NAMALWA (cell line): ENCODE results near the gene SERINC5.
A peak's percentile ranks its signal among the peaks of the same experiment; 100 is the strongest.
"Not testable (repeated sequence)": the region's sequence is repeated elsewhere in the genome, so short reads cannot be mapped to it uniquely, and the experiment has no call there.

ENCODE experiments used
- DNase-seq: peaks from one replicate; pipeline ENCODE4 v3.0.0-alpha.2; 2015; ENCODE audit warnings: low spot score

Gene SERINC5

DNA sequence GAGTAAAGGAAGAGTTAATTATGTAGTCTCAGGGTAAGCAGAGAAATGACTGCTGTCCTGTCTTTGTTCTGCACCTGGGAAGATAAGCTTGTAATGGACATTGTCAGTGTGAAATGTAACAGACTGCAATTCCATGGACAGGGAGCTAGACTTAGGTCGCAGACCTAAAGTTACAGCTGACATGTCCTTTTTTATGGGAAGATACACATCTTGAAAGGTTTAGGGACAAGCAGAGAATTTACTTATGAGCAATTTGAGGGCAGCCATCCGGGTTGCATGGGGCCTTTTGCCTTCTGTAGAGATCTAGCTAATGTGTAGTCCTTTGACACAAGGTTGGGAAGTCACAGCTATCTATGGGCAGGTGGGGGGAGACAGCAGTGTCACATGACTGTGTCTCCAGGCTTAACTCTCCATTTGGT is 85.7 kb downstream of the SERINC5 start:
- DNase-seq = no peak

DNA sequence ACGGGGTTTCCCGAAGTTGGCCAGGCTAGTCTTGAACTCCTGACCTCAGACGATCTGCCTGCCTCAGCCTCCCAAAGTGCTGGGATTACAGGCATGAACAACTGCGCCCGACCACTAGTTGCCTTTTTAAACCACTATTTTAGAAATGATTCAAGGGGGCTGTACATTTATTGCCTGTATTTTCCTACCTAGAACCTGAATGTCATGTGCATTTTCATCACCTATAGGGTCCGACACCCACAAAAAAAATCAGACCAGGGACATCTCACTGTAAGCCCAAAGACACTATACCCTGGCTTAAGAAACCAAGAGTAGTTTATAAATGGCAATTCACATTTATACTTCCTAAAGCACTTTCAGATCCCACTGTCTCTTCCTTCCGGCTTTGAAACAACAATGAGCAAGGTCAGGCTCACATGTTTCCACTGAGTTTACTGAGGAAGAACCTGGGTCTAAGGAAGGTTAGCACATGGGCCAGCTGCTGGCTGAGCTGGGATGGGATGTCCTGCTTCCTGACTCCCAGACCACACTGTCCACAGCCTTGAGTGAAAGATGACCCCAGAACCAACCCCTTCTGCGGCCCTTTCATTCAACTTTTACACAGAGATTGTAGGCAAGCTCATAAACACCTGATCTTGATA is 87.3 kb downstream of the SERINC5 start:
- DNase-seq = no peak

DNA sequence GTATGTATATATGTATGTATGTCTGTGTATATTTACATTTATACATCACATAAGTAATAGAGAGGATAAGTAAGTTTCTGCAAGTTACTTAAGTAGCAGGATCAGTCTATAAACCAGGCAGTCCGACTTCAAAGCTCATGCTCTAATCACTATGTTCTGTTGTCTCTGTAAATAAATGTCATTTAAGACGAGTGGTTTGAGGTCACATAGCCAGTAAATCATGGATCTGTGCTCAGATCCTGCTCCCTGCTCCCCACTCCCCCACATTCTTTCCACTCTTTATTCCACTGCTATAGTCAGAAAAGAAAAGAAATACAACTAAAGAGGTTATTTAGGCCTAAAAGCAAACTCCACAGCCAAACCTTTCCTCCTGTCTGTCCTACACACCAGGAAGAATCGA is 90.4 kb downstream of the SERINC5 start:
- DNase-seq = no peak

DNA sequence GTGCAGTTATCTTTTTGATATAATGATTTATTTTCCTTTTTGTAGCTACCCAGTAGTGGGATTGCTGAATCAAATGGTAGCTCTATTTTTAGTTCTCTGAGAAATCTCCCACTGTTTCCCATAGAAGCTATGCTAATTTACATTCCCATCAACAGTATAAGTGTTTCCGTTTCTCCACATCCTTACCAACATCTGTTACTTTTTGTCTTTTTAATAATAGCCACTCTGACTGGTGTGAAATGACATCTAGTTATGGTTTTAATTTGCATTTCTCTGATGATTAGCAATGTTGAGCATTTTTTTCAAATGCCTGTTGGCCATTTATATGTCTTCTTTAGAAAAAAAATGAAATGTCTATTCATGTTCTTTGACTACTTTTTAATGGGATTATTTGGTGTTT is 94.7 kb downstream of the SERINC5 start:
- no peak for DNase-seq

DNA sequence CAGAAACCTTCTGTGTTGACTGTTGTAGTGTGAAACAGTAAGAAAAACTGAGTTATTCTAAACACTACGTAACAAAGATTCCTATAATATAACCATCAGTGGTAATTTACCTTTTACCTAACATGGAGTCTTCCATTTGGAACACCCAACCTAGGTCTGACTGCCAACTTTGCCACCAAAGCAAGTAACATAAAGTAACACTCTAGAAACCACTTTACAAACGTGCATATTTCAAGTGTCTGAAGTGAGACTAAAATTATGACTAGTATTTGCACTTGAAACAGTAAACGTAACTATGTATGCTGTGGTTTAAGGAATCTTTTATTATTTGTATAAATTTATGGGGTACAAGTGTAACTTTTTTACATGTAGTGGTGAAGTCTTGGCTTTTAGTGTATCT is 95.6 kb downstream of the SERINC5 start:
- DNase-seq = no peak

DNA sequence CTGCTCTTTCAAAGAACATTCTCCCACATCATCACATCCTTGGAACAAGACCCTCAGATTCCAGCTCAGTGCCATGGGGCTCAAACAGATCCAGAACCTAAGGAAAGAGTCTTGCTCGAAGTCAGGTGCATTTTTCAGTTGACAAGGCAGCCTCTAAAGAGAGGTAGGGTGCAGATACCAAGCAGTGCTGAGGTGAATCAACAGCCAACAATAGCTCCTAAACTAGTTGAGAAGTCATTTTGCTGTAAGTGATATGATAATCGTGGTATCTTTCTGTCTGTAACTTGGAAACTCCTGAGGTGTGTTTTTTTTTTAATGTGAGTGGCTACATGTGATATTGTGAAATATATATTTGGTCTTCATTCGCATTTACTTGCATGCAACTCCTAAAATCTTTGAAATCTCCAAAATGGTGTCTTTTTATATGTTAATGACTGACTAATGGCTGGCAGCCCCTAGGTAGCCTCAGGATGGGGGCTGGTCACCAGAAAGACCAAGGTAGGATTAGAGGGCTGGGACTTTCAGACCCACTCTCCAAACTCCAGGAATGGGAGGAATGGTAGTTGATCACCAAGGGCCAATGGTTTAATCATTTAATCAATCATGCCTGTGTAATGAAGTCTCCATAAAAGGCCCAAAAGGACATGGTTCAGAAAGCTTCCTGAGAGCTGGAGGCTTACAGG is 96.6 kb downstream of the SERINC5 start:
- DNase-seq = no peak

DNA sequence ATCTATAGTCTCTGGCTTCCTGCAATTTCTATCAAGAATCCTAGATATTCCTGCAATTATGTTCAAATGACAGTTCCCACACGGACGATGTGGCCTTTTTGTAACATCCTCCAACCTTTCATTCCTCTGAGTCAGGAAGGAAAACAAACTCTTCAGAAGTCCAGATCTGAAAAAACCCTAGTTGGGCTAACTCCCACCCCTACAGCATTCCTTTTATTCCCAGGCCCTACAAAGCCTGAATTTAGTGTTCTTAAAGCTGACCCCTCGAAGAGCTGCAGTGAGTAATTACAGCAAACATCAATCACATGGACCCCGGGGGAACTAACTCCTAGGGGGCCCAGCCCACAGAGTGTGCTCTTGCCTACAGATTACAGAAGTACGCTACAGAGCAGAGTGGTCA is 99.7 kb downstream of the SERINC5 start:
- DNase-seq = no peak

DNA sequence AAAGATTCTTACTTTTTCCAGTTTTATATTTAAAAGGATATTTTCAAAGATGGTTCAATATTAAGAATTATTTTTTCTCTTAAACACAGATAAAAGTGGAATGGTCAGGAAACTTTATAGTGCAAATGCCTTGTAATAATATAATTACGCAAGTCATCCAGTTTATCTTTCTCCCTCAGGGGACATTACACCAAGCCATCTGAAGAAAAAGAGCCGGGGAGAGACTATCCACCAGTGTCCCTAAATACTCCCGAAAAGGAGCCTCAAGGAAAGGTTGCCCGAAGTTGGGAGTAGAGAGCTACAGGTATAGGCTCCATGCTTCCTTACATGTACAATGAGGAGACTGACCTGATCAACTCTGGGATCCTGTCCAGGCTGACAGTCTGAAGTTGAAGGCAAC is 101.1 kb downstream of the SERINC5 start:
- DNase-seq = no peak

DNA sequence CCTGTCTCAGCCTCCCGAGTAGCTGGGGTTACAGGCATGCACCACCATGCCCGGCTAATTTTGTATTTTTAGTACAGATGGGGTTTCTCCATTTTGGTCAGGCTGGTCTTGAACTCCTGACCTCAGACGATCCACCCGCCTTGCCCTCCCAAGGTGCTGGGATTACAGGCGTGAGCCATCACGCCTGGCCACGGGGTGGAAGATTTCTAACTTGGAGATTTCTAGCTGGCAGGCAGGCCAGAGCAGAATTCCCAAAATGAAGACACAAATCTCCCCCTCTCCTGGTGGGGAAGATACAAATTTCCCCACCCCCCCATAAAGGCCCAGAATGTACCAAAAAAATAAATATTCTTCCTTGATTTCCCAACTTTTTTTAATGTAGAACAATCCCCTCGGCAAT is 101.6 kb downstream of the SERINC5 start:
- DNase-seq = not testable (repeated sequence)

DNA sequence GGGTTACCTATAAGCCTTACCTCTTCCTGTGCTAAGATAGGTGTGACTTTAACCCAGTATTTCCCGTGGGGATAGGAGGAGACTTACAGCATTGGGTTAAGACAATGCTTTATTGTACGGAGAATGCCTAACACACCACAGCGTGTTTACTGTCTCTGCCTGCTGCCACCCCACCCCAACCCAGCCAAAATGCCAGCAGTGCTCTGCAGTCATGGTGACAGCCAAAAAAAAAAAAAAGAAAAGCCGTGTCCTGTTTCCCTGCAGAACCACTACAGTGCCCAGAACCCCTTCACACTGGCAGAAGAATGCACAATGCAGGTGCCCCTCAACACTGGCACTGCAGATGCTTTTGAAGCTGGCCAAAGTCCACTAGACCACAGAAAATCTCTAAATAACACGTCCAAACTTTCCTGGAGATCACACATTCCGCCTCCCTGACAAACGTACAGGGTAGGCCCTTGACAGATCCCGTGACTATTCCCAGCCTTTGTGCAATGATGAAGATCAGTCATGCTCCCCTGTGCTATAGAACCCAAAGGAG is 102.2 kb downstream of the SERINC5 start:
- DNase-seq = no peak

DNA sequence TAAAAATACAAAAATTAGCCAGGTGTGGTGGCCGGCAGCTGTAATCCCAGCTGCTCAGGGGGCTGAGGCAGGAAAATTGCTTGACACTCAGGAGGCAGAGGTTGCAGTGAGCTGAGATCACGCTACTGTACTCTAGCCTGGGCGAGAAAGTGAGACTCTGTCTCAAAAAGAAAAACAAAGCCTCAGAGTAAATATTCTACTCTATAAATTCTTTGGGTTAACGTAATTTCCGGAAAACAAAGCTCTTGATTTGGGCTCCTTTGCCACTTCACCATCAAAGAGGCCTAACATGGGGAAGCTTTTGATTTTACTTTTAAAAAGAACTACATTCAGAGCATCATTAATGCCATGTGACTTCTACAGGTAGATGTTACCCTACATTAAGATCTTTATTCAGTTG is 103.1 kb downstream of the SERINC5 start:
- no peak for DNase-seq

DNA sequence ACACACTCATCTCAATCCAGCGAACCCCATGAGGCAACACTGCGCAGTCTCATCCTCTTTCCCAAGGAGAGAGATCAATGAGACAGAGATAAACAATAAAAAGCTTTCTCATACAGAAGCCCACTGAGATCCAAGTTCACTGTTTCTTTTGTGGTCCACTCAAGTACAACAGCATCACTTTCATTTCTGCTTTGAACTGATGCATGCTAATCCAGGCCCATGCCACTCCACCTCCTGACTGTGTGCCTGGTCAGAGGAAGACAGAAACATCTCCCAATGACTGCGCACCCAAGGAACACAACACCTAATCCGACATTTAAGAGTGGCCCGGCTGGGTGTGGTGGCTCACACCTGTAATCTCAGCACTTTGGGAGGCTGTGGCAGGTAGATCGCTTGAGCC is 104.0 kb downstream of the SERINC5 start:
- DNase-seq = no peak

DNA sequence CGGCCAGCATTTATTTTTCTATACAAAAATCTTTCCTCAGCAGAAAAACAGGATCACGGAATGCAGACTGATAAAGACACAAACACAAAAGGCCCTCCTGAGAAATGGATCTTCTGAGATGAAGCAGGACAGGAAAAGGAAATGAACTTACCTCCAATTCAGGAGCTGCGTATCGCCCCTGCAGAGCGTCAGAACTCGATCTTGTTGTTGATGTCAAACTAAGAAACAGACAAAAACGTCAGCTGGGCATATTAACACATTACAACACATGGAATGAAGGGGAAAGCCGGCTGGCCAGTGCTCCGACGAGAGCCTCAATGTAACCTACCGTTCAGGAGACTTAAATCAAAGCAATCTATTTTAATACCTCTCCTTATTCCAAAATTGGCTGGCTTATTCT is 105.1 kb downstream of the SERINC5 start:
- DNase-seq = no peak

DNA sequence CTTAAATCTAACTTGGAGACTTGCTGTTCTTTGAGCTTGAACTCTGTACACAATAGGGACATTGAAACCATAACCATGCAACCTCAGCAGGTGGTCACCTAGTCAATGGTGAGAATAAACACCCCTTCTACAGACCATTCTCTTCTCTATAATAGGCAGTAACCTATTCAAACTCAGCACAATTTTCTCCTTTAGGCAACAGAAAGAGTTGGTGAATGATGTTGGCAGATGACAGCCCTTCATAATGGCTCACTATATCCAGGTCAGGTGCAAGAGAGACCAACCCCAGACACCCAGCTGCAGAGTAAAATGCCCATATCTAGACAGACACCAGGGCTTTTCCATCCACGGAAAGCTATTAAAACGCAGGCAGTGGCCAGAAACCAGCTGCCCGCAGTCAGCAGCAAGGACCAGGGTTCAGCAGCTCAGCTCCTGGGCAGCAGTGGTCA is 106.7 kb downstream of the SERINC5 start:
- DNase-seq = no peak

DNA sequence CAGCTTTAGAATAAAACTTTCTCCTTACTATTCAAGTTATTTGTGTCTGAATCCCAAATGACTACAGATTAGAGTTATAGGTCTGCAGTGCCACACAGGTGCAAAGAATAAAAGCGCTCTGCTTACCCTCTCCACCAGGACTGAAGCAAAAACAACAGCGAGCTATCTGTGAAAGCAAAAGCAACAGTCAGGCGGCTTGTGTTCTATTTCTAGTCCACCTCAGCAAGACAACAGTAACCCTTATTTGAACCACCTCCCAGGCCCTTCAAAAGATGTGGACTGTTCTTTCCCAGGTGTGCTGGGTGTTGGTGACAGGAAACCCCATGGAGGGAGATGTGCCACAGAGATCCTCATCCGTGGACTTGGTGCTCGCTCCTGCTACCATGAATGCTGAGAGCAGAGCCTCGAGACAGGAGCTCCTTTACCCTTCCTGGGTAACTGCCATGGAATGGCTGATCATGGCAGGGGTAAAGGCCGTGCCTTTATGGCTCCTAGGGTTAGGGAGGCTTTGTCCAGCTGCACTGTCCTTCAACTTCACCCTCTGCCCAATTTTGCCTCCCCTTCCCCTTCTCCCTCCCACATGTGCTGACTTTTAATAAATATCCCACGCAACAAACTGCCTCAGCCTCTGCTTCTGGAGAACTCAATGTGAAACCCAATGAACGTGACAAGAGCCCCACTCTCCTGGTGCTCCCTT is 108.6 kb downstream of the SERINC5 start:
- peak; percentile 15 for DNase-seq

DNA sequence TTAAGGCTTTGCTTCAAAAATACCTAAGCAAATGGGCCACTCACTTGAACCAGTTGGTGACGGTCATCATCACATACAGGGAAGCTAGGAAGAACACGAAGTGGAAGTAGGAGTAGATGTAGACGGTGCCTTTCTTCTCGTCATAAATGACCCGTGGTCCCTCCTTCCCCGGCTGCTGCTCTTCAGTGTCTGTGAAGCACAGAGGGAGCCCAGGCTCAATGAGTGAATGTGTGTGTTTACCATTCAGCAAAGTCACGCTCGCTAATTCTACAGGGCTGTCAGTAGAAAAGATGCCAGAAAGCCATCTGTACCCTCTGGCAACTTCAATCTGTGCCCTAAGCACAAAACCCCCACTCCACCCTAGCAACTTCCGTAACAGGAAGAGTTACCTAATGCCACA is 109.8 kb downstream of the SERINC5 start:
- no peak for DNase-seq

DNA sequence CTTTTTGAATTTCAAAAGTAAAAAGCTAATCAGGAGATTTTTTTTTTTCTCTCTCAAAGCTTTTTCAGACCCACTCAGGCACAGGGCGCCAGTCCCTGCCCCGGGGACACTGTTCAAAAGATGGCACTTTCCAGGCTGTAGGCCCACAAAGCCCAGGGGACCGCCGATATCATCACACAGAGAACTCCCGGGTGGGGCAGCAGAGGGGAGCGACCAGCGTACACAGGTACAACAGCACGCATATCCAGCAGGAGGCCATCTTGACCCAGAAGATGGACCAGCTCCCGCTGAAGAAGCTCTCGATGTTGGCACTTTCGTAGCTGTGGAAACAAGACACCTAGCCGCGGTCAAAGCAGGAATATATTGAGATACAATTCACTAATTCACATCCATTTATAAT is 112.4 kb downstream of the SERINC5 start:
- DNase-seq = no peak

DNA sequence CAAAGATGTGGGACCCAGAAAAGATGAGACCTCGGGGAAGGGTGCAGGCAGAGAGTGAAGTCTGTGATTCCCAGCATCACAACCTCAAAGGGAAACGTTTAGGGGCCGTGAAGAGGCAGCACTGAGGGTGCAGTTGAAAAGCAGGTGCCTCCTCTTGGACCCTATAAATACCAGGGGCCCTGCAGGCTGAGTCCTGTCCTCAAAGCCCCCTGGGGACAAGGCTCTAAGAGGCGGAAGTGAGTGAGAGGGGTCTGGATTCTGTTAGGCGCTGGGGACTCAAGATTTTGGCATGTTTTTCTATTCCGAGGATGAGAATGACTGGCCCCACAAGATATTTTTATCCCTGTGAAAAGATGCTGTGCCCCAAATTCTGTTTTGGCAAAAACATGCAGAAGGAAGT is 112.9 kb downstream of the SERINC5 start:
- peak; percentile 45 for DNase-seq

DNA sequence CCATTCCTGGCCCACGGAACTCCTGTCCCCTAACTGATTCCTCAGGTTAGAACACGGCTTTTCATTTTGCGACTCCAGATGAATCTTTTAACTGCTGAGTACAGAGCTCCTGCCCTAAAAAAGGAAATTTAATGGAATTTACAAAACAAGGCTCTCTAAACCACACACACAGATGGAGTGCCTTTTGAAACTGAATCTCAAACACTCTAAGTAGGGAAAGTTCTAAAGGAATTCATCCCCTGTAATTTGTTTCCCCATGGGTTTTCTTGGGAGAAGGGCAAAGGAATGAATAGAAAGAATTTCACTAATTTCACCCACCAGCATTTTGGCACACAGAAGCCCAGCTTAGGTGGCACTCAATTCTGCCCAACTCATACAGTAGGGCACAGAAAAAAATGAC is 114.2 kb downstream of the SERINC5 start:
- DNase-seq = no peak

DNA sequence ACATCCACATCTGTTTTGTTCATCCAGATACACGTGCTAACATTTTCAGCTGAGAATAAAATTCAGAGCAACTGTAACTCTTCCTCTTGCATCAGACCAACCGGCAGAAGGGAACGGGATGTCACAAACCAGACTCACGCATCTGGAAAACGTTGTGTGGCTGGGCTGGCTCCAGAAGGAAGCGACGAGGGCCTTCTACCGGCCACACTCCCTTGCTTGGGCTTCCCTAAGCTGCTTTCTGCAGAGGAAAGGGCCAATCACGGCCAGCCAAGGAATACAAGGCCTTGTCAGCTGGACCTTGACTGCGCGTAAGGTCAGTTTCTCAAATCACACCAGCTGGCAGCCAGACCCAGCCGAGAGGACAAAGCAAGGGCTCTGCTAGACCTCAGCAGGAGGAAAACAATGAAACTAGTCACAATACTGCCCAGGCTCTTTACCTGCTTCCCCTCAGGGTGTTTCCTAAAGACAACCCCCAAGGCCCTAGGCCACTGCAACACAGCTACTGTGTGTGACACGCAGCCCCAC is 114.6 kb downstream of the SERINC5 start:
- no peak for DNase-seq

DNA sequence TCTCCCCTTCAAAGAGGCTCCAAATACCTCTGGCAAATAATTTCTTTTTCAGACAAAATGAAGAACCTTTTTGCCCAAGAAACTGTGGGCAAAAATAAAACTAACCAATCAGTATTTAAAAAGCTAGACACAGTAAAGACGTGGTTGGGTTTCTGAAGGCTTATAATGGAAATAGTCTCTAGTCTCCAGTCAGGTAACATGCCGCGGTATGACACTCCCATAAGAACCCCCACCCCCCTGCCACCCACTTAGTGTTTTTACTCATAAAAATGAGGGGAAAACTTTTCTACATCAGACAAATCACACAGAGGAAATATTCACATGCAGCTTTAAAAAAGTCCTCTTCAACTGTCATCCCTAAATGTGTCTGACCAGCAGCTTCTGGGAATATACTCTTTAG is 115.4 kb downstream of the SERINC5 start:
- no peak for DNase-seq

DNA sequence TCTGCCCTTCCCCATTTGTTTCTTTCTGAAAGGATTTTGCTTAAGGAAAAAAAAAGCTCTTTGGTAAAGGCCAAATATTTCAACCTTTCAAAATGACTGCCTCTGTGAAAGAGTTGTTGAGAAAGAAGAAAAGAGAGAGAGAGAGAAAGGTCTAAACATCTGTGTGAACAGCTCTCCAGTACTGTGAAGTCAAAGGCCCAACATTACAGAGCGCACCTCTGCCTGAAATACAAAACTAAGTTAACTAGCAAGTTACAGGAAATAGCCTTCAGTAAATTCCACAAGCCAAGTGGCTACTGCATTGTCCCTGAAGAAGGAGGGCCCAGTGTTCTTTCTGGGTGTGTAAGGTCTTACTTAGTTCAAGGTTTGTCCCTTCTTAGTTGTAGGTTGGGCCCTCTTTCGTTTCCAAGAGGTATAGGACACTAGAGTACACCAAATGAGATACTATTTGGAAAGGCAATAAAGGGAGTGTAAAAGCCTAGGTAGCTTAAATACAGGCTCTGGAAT is 116.3 kb downstream of the SERINC5 start:
- DNase-seq = no peak

DNA sequence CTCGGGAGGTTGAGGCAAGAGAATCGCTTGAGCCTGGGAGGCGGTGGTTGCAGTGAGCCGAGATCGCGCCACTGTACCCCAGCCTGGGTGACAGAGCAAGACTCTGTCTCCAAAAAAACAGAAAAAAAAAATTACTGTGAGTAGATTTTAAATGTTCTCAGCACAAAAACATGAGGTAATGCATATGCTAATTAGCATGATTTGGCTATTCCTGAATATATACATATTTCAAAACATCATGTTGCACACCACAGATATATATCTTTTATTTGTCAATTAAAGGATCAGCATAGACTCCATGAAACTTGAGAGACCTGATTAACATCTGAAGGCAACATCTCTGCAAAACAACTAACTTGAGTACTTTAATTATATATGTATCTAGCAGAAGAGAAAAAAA is 117.4 kb downstream of the SERINC5 start:
- no peak for DNase-seq
